ENCODE measurements around the gene CWC27.
"Not testable (repeated sequence)": the region's sequence is repeated elsewhere in the genome, so short reads cannot be mapped to it uniquely, and the experiment has no call there.

The CWC27 gene

DNA sequence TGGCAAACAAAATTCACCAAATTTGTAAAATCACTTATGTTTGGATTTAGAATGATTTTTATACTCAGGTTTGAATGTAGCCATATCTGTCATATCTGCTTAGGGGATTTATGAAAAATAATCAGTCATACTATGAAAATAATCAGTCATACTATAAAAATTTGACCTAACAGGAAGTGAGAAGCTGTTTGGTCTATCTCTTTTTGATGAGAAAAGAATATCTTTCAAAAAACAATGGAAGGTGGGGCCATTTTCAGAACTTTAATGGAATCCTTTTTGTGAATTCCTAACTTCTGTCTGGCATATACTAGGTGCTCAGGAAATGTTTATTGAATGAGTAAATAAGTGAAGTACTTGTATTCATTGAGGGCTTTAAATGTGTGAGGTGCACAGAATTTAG lies 70.1 kb downstream of the CWC27 start:
- DNase-seq (ENCODE audit: low read depth in 2 of 2), result no peak

GRCh38 chr5:64839936-64840335 lies 71.2 kb downstream of the CWC27 start:
- no peak for DNase-seq (ENCODE audit: low read depth in 2 of 2)

DNA sequence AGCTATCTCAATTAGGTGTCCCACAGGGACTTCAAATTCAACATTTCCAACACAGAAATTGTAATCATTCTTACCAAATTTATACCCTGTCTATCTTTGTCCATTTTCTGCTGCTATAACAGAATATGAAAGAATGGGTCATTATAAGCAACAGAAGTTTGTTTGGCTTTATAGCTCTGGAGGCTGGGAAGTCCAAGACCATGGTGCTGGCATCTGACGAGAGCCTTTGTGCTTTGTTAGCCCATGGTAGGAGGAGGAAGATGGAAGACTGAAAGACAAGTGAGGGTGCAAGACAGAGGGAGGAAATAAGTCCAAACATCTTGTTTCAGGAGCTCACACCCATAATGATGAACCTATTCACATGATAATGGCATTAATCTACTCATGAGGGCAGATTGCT lies 72.2 kb downstream of the CWC27 start:
- no peak for DNase-seq (ENCODE audit: low read depth in 2 of 2)

- no peak for DNase-seq (ENCODE audit: low read depth in 2 of 2)
These were observed 85.0 kb downstream of the CWC27 start for GRCh38 chr5:64853777-64854176.

DNA sequence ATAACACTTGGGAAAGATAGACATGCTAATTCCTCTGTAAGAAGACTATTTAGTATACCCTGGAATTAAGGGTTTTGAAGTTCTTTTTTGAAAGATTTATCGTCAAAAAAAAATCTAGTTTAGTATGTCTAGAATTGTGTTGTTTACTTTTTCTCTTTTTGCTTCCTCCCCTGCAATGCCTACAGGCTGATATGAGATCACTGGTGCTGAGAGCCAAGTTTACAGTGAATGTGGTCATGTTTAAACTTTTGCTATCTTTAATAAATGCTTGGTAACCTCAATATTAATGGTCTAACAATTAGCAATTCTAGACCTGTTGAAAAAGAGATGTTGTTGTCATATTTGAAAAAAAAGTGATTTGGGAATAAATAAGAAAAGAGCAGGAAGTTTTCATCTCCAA lies 86.1 kb downstream of the CWC27 start:
- DNase-seq (ENCODE audit: low read depth in 2 of 2), result no peak

DNA sequence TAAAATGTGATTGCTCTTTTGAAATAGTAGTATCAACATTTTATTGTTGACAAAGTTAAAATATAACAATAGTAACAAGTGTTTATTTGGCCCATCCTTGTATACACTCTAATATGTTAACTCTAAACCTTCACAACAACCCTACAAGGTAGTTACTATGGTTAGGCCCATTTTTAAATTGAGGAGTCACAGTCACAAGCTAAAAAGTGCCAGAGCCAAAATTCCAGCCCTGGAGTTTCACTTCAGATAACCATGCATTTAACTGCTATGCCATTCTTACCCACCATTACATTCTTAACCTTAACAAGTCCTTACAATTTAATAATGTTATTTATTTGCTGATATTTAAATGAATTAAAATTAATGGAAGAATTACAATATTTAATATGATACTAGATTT lies 91.2 kb downstream of the CWC27 start:
- DNase-seq (ENCODE audit: low read depth in 2 of 2), result no peak

DNA sequence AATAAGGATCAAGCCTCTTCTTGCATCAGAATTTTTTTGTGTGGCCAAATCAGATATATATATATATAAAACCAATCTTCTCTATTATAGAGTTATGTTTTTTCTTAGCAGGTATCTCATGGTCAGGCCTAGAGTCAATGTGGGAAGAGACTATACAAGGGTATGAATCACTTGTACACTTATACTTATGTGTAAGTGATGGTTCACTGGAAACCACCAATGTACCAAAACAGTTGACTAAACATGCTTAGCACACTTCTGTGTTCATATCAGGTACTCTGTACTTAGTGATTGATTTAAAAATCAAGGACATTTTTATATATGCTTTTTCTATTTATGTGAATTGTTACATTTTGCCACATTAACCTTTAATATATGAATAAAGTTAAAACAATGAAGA lies 92.6 kb downstream of the CWC27 start:
- no peak for DNase-seq (ENCODE audit: low read depth in 2 of 2)

DNA sequence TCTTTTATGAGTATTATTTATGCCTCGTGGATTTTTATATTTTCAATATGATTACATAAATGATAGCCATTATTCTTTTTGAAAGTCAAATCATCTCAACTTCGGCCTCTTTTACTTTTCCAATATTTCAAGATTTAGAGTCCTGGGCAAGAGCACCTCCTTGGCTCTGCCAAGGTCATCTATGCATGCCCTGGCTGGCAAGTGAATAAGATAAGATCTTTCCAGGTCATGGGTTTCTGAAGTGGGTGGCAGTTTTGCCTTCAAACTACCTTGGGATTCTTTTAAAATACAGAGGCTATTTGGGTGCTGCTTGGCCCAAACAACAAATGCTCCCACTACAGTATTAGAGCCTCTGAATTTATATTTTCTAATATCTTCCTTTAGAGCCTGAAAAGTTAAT lies 95.4 kb downstream of the CWC27 start:
- no peak for DNase-seq (ENCODE audit: low read depth in 2 of 2)

- no peak for DNase-seq (ENCODE audit: low read depth in 2 of 2)
These were observed 96.9 kb downstream of the CWC27 start for GRCh38 chr5:64865662-64866061.

GRCh38 chr5:64869419-64869818 lies 100.7 kb downstream of the CWC27 start:
- no peak for DNase-seq (ENCODE audit: low read depth in 2 of 2)

- no peak for DNase-seq (ENCODE audit: low read depth in 2 of 2)
These were observed 103.3 kb downstream of the CWC27 start for GRCh38 chr5:64872044-64872443.

GRCh38 chr5:64873441-64873840 lies 104.7 kb downstream of the CWC27 start:
- no peak for DNase-seq (ENCODE audit: low read depth in 2 of 2)

- DNase-seq (ENCODE audit: low read depth in 2 of 2), result no peak
These were observed 106.0 kb downstream of the CWC27 start for GRCh38 chr5:64874753-64875152.

GRCh38 chr5:64876203-64876602 lies 107.5 kb downstream of the CWC27 start:
- no peak for DNase-seq (ENCODE audit: low read depth in 2 of 2)

- no peak for DNase-seq (ENCODE audit: low read depth in 2 of 2)
These were observed 112.1 kb downstream of the CWC27 start for GRCh38 chr5:64880821-64881220.

- no peak for DNase-seq (ENCODE audit: low read depth in 2 of 2)
These were observed 115.2 kb downstream of the CWC27 start for GRCh38 chr5:64883912-64884311.

DNA sequence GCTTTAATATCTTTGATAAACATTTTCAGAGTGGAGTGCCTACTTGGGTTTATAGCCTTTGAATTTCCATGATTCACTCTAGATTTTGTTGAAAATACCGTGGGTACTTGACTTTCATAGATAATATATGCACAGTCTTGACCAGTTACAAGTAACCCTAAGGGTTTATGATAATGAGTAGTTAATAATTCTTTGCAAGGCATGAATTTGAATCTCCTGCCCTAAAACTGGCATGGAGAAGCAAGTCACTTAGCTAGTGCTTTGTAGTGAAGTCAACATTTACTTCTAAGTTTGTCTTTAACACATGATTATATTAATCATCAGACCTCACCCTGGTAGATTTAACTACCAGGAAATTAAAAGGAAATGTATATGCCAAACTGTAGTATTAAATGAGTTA lies 115.8 kb downstream of the CWC27 start:
- DNase-seq (ENCODE audit: low read depth in 2 of 2), result no peak

- DNase-seq (ENCODE audit: low read depth in 2 of 2), result no peak
These were observed 119.2 kb downstream of the CWC27 start for GRCh38 chr5:64887910-64888309.

DNA sequence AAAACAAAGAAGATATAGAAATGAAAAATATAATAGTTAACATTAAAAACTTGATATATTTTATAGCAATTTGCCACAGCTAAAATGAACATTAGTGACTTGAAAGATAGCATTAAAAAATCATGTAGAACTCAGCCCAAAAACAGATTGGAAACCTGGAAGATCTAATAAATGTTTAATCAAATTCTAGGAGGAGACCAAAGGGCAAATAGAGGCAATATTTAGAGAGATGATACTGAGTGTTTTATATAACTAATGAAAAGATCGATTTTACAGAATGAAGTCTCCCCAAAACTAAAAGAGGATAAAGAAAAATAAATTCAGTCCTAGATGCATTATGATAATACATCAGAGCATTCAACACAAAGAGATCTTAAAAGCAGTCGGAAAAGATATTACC lies 127.0 kb downstream of the CWC27 start:
- no peak for DNase-seq (ENCODE audit: low read depth in 2 of 2)

- DNase-seq (ENCODE audit: low read depth in 2 of 2), result no peak
These were observed 131.1 kb downstream of the CWC27 start for GRCh38 chr5:64899838-64900237.

GRCh38 chr5:64900618-64901017 lies 131.9 kb downstream of the CWC27 start:
- DNase-seq (ENCODE audit: low read depth in 2 of 2), result no peak

GRCh38 chr5:64907399-64907798 lies 138.7 kb downstream of the CWC27 start:
- DNase-seq (ENCODE audit: low read depth in 2 of 2), result not testable (repeated sequence)

GRCh38 chr5:64914396-64914795 lies 145.7 kb downstream of the CWC27 start:
- no peak for DNase-seq (ENCODE audit: low read depth in 2 of 2)

GRCh38 chr5:64918083-64918482 lies 149.4 kb downstream of the CWC27 start:
- no peak for DNase-seq (ENCODE audit: low read depth in 2 of 2)

DNA sequence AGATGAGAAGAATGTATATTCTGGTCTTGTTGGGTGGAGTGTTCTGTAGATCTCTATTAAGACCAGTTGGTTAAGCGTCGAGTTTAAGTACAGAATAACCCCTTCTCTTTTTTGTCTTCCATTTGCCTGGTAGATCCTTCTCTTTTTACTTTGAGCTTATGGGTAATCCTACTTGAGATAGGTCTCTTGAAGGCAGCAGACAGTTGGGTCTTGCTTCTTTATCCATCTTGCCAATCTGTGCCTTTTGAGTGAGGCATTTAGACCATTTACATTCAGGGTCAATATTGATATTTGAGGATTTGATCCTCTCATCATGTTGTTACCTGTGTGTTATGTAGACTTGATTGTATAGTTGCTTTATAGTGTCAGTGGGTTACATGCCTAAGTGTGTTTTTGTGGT lies 152.7 kb downstream of the CWC27 start:
- no peak for DNase-seq (ENCODE audit: low read depth in 2 of 2)

Measured in stimulated activated CD4-positive, alpha-beta T cell treated with anti-CD3 and anti-CD28 coated beads, Interleukin-4, amount 100 ng/mL, for 48 hours (primary cell).